Activated T-cell treated with anti-CD3 and anti-CD28 coated beads for 4 hours (primary cell): ENCODE measurements around the gene MANEA.
"Not testable (repeated sequence)": the region's sequence is repeated elsewhere in the genome, so short reads cannot be mapped to it uniquely, and the experiment has no call there.

Experiments used
- DNase-seq: peaks from one replicate; pipeline ENCODE4 v3.0.0-alpha.2; 2020

Gene MANEA, protein sequence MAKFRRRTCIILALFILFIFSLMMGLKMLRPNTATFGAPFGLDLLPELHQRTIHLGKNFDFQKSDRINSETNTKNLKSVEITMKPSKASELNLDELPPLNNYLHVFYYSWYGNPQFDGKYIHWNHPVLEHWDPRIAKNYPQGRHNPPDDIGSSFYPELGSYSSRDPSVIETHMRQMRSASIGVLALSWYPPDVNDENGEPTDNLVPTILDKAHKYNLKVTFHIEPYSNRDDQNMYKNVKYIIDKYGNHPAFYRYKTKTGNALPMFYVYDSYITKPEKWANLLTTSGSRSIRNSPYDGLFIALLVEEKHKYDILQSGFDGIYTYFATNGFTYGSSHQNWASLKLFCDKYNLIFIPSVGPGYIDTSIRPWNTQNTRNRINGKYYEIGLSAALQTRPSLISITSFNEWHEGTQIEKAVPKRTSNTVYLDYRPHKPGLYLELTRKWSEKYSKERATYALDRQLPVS

DNA sequence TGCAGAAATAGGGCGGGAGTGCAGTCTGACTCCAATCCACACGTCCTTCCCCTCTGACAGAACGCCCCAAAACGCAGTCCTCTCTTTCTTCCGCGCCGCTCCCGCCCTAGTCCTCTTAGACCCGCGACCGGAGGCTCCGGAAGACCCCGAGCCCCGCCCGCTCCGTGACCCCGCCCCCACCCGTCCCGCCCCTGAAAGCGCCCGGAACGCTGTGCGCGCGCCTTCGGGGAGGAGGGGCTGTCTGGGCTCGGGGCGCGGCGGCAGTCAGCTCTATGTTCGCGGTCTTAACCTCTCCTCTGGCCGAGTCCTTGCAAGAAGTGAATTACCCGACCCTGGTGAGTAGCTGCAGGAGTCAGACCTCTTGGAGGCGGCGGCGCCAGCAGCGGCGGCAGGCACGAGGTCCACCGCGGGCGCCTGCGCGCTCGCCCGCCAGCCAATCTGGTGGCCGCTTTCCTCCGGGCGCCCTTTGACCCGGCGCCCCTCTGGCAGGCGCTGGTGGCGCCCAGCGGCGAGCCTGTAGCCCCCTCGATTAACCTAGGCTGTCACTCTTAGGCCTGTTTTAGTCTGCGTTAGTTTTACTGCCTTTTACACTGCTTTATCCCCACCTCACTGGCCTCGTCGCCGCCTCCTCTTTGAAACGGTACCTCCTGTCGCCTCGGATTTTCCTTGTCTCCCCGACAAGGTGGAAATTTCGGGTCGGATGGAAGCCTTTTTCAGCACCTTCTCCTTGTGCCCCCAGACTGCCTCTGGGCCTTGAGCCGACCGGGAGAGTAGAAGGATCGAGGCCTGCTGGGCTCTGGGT lies at the start of gene MANEA:
Gene MANEA, plus strand, starts transcription at position 232 of the 802 bp plus-strand sequence. CDS start 8,905 bp downstream, outside the sequence.
- peak; percentile 69 for DNase-seq

DNA sequence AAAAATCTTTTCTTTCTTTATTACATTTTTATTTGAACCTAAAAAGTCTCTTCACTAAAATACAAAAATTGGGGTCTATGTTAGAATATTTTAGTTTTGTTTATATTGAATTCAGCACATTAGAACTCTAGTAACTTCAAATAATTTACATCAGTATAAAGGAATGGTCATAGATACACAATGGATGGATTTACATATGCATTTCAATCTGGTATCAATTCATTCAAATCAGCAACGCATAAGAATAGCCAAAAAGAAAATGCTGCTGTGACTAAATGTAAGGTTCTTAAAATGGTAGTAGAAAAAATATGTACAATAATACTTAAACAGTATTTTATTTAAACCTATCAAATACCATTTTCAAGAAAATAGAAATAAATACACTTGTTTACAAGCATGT lies 47.6 kb upstream of the MANEA start:
- no peak for DNase-seq

DNA sequence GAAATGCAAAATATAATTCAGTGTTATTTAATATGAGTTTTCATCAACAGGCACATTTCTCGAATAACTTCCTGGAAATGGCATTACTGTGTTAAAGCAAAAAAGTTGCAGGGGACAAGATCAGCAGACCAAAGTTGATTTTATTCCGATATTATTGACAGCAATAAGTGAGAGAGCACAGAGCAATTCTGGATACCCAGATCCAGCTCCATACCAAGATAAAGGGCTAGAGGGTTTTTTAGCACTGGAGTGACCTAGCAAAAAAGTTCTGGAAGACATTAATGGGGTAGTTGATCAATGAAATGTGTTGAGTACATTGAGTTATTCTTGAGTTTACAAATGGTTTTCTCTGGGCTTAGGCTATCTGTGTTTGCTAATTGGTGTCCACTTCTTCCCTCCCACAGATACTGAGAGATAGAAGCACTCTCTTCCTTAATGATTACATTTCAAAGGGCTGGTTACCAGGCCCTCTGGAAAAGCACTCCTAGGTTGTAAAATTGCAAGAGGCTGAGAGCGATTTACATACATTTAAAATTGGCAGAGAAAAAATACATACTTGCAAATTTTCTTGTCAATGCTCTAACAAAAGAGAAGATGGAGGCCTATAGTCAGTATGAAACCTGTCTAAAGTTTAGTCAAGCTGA lies 47.0 kb upstream of the MANEA start:
- no peak for DNase-seq

DNA sequence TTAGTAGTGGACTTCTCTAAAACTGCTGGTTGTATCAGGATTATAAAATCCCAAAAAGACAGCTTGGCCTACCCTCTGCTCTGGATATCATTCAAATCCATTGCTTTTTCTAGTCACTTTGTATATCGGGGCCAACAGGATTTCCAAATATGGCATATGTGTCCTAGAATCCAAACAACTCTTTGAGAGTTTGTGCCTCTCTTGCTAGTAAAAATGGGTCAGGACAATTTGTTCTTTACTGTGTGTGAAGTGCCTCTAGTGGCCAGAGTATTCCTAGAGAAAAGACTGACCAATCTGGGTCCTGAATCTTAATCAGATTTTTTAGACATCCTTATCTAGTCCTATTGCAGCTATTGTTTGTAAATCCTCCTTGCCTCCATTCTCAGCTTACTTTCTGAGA lies 33.5 kb upstream of the MANEA start:
- DNase-seq = no peak

DNA sequence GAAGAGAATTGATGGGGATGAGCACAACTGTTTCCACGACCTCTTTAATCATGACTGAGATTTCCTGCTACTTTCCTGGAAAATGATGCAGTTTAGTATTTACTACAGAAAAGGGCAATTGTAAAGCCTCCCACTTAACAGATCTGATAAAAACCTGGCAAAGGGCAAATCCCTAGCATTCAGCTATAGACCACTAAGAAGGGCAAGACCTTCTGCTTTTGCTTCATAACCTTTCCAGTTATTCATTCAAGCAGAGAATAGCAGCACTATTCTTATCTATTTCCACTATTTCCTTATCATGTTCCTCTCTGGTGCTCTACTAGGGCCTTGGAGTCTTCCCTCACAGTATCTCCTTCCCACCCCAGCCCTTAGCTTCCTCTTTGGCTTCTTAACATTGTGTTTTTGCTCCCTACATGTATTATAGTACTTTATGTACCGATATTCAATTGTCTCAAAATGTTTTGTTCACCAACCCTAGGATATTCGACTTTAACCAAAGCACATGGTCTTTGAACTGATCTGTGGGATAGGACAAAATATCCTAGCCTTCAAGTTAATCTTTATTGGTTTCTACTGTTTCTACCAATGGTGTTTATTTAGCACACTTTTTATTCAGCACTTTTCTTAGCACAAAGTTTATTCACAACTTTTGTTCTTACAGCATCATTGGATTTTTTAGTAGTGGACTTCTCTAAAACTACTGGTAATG lies 32.7 kb upstream of the MANEA start:
- no peak for DNase-seq

DNA sequence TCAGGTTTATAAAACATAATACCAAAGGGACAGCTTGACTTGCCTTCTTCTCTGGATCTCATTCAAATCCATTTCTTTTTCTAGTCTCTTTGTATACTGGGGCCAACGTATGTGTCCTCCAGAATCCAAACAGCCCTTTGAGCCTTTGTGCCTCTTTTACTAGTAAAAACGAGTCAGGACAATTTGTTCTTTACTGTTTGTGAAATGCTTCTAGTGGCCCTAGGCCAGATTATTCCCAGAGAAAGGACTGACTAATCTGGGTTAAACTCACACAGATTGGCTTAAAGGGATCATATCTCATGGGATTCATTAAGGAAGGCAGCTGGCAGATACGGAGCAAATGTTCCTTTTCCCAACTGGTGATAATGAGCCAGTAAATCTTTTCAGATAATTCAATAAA lies 32.1 kb upstream of the MANEA start:
- DNase-seq = no peak

DNA sequence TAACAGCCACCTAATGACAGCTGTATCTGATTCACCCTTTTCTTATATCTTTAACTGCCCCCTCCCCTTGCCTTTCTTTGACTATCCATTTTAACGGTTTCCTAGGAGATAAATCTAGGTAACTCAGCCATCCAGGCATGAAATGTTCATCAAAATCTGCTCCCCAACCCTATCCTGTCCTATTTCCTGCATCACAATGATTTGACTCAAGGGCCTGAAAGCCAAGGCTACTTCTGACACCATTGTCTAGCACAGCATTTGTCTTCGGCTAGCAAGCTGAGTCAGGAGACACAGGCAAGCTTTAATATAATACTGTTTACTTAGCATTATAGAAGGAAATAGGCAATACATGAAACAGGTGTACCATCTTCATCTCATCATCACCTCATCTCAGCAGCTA lies 31.6 kb upstream of the MANEA start:
- DNase-seq = no peak

DNA sequence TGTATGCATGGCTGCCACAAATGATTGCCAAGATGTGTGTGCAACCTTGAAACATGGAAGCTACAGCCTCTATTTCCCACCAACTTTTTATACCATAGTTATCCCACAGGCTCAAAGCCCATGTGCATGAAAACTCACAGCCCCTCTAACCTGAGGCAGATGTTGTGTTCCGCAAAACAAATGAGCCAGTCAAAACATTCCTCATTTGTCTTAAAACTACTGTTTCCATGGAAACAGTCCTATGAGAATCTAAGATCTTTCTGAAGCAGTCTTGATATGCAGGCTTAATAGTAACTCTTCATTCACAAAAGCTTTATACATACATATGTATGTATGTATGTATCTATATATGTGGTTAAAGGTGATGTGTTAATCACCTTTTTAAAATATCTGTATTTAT lies 31.2 kb upstream of the MANEA start:
- DNase-seq = no peak

DNA sequence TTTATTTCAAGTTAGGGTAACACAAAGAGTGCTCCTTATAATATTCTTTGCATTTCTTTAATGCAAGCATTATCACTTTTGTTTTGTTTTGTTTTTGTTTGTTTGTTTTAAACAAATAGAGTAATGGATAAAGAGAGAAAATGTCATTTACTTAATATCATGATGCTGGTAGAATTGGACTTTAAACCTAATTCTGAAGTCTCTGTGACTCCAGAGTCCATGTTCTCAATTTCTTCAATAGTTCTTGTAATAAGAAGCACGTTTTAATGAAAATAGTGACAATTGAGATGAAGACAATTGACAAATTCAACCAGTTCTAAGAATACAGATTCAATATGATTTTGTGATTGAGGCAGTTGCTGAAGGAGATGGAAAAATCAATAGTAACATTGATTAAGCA lies 30.3 kb upstream of the MANEA start:
- DNase-seq = no peak

DNA sequence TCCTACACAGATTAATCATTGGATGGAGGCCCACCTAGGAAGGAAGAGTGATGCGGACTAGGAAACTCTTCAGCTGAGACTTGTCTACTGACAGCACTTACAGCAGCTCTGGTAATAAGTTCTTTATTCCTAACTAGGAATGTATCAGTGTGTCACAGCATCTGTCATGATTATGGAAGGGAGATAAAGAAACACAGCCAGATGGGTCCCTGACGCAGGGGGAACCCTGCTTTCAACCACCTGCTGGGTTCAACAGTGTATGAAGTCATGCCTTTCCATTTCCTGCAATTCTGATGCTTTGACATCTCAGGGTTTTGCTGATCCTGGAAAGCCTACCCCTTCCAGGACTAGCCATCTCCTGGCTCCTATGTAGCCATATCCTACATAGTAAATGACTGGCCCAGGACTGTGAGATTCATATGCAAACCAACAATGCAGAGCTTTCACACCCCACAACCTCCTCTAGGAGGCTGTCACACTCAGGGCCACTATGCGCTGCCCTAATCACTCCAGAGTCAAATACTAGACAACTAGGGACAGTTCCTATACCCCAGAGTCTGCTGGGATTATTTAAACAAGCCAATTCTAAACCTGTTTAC lies 29.0 kb upstream of the MANEA start:
- DNase-seq = no peak

DNA sequence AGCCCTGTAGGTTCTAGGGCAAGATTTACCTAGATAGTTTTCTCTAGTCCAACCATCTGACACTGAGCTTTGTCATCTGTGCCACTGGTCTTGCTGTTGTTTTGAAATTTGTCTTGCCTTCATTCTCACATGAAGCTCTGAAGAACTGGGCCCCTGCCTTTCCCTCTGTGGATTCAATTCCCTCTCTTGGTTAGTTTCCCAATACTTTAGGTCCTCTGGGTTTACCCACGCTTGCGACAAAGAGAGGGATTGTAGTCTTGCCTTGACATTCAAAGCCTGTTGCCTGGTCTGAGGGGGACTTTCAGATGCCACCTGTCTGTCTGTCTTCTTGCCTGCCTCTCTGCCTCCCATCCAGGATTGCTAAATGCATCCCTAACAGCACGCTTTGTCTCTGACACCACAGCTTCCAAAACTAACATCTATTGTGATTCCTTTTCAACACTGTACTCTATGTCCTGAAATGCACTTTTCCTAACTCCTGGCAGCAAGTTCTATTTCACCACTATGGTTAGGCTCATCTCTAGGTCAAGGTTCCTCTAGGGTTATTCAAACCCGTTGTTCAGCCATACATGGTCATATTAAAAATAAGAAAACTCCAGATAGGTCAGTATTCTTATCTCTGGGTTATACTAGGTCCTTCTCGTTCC lies 25.5 kb upstream of the MANEA start:
- DNase-seq = no peak

DNA sequence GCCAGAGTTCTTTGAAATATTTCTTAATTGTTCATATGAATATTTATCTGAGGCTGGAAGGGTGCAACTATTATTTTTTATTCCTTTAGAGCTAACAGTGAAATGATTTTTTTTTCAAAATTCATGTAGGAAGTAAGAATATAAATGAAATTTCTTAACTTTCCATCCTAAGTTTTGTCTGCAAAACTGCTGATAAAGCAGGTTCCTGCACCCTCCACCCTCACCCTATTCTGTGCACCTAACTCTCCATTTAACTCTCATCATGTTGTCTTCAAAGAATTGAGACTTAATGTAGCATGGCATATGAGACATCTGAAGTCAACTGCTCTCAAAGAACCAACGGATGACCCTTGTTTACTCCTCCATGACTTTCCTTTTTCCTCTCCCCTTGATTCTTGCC lies 23.5 kb upstream of the MANEA start:
- no peak for DNase-seq

DNA sequence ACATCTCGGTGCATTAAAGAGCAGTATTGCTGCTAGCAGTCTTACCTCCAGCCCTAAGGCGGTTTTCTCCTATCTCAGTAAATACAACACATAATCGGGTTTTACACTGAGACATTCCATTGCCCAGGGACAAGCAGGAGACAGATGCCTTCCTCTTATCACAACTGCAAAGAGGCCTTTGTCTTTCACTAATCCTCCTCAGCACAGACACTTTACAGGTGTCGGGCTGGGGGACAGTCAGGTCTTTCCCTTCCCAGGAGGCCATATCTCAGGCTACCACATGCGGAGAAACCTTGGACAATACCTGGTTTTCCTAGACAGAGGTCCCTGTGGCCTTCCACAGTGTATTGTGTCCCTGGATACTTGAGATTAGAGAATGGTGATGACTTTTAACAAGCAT lies 16.4 kb upstream of the MANEA start:
- not testable (repeated sequence) for DNase-seq

DNA sequence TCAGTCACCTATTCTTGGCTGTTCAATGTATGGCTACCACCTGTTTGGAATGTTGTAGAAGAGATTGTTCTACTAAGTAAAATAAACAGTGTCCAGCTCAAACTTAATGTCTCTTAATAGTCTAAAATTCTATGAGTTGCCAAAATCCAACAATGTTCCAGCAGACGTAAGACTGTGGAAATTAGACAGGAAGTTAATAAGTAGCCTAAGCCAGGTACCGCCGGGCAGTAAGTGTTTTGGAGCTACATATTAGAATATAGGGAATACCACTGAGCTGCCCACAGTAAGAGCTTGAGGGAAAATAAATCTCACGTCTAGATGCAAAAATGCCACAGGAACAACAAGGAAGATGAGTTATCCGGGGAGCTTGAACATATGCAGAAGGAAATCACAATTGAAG lies 7.8 kb upstream of the MANEA start:
- DNase-seq = no peak

DNA sequence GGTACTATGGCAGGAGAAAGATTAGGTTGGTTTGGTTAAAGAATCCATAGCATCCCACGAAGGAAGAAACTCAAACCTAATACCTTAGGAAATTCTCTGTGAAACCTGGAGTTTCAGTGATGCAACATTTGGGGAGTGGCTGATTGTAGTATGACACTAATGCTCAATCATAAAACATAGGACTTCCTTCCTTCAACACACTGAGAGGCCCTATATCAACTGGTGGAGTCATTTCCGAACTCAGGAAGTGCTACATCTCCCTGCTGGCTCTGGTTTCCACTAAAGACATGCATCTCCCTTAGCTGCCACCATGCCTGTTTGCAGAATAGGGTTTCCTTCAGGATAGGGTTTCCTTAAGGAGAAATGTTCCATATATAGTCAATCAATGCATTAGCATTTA lies 5.2 kb upstream of the MANEA start:
- no peak for DNase-seq

DNA sequence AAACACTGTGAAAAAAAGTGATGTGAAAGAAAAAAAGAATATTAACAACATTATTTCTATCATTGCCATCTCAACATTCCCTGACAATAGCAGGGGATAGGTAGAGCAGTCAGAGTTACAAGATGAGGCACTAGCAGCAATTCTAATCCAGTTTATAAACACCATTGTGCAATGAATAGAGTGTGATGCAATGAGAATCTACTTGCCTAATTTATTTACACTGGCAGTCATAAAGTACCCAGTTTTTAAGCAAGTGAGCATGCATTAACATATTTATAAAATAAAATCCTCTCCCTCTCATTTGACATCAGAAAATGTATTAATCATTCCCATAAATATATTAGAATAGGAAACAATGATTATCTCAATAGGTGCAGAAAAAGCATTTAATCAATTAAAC lies 2.5 kb upstream of the MANEA start:
- DNase-seq = no peak

DNA sequence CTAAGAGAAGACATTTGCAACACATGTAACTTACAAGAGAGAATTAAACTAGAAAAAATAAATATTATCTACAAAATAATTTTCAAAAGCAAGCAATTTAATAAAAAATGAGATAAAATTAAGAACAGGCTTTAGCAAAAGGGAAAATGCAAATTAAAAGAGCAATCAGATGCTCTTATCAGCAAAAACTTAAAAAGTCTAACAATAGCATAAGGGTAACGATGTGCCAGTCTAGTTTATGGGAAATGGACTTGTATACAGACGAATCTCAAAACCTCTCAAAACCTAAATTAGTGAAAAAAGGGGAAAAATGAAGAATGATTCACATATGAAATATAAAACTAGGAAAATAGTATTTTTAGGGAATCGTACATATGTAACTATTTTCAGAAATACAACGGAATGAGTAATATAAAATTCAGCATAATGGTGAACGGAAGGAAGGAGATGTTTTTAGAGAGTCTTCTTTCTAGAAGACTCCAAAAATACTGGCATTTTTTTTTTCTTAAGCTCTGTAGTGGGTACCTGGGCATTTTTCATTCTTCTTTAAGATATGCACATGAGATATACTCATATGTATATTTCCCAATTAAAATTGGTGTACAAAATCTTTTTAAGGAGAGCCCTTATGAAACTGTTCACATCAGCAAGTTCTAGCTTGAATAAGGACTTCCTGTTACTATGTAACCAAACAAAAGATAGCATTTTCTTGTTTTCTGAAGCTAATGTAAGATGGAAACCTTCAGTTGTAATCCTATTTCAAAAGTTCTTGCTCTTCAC lies 927 bp upstream of the MANEA start:
- DNase-seq = no peak

DNA sequence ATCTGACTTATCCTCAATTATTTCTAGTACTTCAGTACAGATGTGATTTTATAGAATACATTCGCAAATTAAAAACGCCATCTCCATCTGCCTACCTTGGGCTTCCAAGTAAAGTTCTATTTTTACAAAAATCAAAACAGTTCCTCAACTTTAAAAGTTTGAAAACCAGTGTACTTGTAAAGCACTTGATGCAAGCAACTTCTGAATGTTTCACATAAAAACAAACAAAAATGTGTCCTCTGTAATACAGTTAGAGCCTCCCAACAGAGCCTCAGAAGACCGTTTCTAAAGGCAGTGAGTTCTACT lies 384 bp upstream of the MANEA start:
- no peak for DNase-seq

DNA sequence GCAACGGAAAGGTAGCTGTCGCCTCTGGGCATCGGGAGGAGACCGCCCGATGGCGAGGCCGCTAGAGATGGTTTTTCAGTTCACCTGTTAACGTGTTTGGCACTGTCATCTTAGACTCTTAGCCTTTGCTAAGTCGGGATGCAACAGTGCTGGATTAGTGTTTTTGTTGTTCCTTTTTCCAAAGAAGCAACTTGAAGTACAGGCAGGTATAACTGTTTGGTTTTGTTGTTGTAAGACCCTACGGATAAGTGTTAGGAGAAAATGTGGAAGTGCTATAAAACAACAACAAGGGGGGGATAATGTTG lies 723 bp downstream of the MANEA start:
- DNase-seq = no peak

DNA sequence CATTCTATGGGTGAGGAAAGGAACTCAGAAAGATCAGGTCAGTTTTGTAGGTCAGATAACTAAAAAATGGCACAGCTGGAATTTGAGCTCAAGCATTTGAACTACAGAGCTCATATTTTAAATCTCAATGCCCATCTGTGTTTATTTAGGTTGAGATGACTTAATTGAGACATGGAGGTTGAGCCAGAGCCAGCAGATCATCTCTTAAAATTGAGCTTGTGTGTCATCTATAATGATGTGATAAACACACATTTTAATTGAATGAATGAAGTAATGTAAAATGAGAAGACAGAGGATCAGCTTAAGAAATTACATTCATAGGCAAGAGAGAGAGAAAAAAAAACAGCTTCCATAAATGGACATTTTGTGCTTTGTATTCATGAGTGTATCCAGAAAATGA lies 3.7 kb downstream of the MANEA start:
- no peak for DNase-seq

DNA sequence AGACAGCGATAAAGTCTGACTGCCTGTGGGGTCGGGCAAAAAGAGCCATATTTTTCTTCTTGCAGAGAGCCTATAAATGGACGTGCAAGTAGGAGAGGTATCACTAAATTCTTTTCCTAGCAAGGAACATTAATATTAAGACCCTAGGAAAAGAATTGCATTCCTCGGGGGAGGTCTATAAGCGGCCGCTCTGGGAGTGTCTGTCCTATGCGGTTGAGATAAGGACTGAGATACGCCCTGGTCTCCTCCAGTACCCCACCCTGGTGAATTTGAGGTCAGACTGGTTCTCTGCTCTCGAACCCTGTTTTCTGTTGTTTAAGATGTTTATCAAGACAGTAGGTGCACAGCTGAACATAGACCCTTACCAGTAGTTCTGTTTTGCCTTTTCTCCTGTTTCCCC lies 6.9 kb downstream of the MANEA start:
- not testable (repeated sequence) for DNase-seq

DNA sequence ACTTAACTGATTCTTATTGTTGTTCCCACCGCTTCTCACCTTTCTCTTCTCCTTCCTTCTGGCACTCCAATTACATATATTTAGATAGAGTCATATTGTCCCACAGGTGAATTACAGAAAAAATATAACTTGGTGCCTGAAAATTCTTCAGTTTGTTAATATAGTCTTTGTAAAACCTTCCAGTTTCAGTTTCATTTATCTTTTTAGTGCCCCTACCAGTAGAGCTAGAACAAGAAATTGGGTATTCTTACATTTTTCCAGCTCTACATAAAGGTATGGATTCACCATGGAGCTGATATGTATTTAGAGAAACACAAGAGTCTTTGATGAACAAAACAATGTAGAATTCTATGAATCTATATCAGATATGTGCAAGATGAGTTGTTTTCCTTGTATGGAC lies 10.7 kb downstream of the MANEA start:
- DNase-seq = no peak
